Natural killer cell treated with Interleukin-12 subunit alpha and Interleukin-12 subunit beta and Interleukin-15 and Interleukin-18, amount 100 ng/mL, for 72 hours (primary cell): ENCODE results near the gene APOC1. TPM values are rescaled to one million over a fixed set of nuclear protein-coding genes. Genes with fewer than 3 reads are reported as not detected.
"Not testable (repeated sequence)": the region's sequence is repeated elsewhere in the genome, so short reads cannot be mapped to it uniquely, and the experiment has no call there.

Experiments used
- ATAC-seq, 2 donors: fragments of 150-1000 bp; cut with Tn5 transposase in 1 of 2; sonication (Bioruptor Pico), chemical (Tn5 transposase) in 1 of 2; 2 replicates each; pipeline ENCODE4 v1.10.0; 2021
- DNase-seq: peaks from one replicate; pipeline ENCODE4 v3.0.0; 2022; ENCODE audit warnings: low spot score
- H3K27ac Mint-ChIP-seq, 2 donors: 1 replicate in 1 of 2; 2 replicates in 1 of 2; pipeline ENCODE4 v1.8.0; 2022; ENCODE audit warnings: mixed read lengths in 2 of 2, mild to moderate bottlenecking in 1 of 2, moderate library complexity in 1 of 2
- H3K27me3 Mint-ChIP-seq, 2 donors: 1 replicate in 1 of 2; 2 replicates in 1 of 2; pipeline ENCODE4 v1.8.0; 2022; ENCODE audit warnings: mixed read lengths in 2 of 2
- H3K36me3 Mint-ChIP-seq: one replicate; pipeline ENCODE4 v1.8.0; 2022; ENCODE audit warnings: mixed read lengths
- H3K4me1 Mint-ChIP-seq, 2 donors: 1 replicate in 1 of 2; 2 replicates in 1 of 2; pipeline ENCODE4 v1.8.0; 2022; ENCODE audit warnings: low read depth in 2 of 2, mixed read lengths in 2 of 2, mild to moderate bottlenecking in 1 of 2
- H3K4me3 Mint-ChIP-seq: one replicate; pipeline ENCODE4 v1.8.0; 2022; ENCODE audit warnings: mixed read lengths
- H3K9me3 Mint-ChIP-seq: 2 replicates; pipeline ENCODE4 v1.8.0; 2022; ENCODE audit warnings: mixed read lengths
- total RNA-seq, 2 donors: library from RNA; stranded (reverse); gene quantifications; one replicate each; pipeline ENCODE4 v1.2.3, GENCODE V29; 2022

The APOC1 gene
- total RNA-seq, 2 donors from 2014 or later = not detected

- H3K27ac Mint-ChIP-seq = no peak overlapping the region
- no peaks in the 10 kb centered on the region for H3K27me3 Mint-ChIP-seq
- DNase-seq (no peak), ATAC-seq (no peak)
- H3K4me3 Mint-ChIP-seq = no peak overlapping the region
- peaks cover 9% of the 10 kb centered on the region for H3K36me3 Mint-ChIP-seq
- no peaks in the 10 kb centered on the region for H3K9me3 Mint-ChIP-seq
- H3K4me1 Mint-ChIP-seq = peaks cover 25 to 28% of the 10 kb centered on the region in 2 donors
Measured at GRCh38 chr19:44894946-44895345, 19.5 kb upstream of the APOC1 start.

GRCh38 chr19:44897835-44898234, 16.6 kb upstream of the APOC1 start:
- peaks cover 4% of the 10 kb centered on the region for H3K36me3 Mint-ChIP-seq

GRCh38 chr19:44900328-44901244, 13.8 kb upstream of the APOC1 start:
- H3K27ac Mint-ChIP-seq = no peak overlapping the region

More at GRCh38 chr19:44897835-44898234, 16.6 kb upstream of the APOC1 start:
- Mint-ChIP-seq H3K4me1 (peaks cover 5 to 7% of the 10 kb centered on the region in 2 donors), H3K9me3 (no peaks in the 10 kb centered on the region), H3K27ac (no peak overlapping the region), H3K27me3 (no peaks in the 10 kb centered on the region), H3K4me3 (no peak overlapping the region)
- ATAC-seq (no peak), DNase-seq (no peak)

GRCh38 chr19:44903216-44903601, 11.2 kb upstream of the APOC1 start:
- no peak overlapping the region for H3K27ac Mint-ChIP-seq
- no peak for DNase-seq
- no peak overlapping the region for H3K4me3 Mint-ChIP-seq
- H3K36me3 Mint-ChIP-seq = no peaks in the 10 kb centered on the region
- peaks cover 8% of the 10 kb centered on the region in 2 donors for H3K27me3 Mint-ChIP-seq
- no peaks in the 10 kb centered on the region for H3K9me3 Mint-ChIP-seq
- no peak for ATAC-seq
- H3K4me1 Mint-ChIP-seq = peaks cover 4 to 6% of the 10 kb centered on the region in 2 donors

More at GRCh38 chr19:44900328-44901244, 13.8 kb upstream of the APOC1 start:
- Mint-ChIP-seq H3K36me3 (peaks cover 4% of the 10 kb centered on the region), H3K4me1 (no peaks in the 10 kb centered on the region), H3K9me3 (no peaks in the 10 kb centered on the region), H3K27me3 (no peaks in the 10 kb centered on the region), H3K4me3 (no peak overlapping the region)
- DNase-seq = no peak
- no peak for ATAC-seq

- ATAC-seq (peak; percentile 55 to 59), DNase-seq (peak; percentile 78)
- Mint-ChIP-seq H3K36me3 (no peaks in the 10 kb centered on the region), H3K27me3 (peaks cover 8% of the 10 kb centered on the region in 2 donors), H3K4me1 (peaks cover 4 to 6% of the 10 kb centered on the region in 2 donors), H3K9me3 (no peaks in the 10 kb centered on the region), H3K4me3 (no peak overlapping the region), H3K27ac (no peak overlapping the region)
Measured at GRCh38 chr19:44903602-44904425, 10.6 kb upstream of the APOC1 start.

GRCh38 chr19:44904426-44904994, 9.9 kb upstream of the APOC1 start:
- Mint-ChIP-seq H3K27me3 (peaks cover 8% of the 10 kb centered on the region in 2 donors), H3K9me3 (no peaks in the 10 kb centered on the region), H3K36me3 (no peaks in the 10 kb centered on the region), H3K4me3 (no peak overlapping the region), H3K4me1 (peaks cover 4 to 6% of the 10 kb centered on the region in 2 donors), H3K27ac (no peak overlapping the region)
- DNase-seq (no peak), ATAC-seq (no peak)

- no peak within 1 kb of the TSS for H3K27ac Mint-ChIP-seq
- no peak within 1 kb of the TSS for H3K4me3 Mint-ChIP-seq
- DNase-seq (no peak), ATAC-seq (no peak)
- H3K9me3 Mint-ChIP-seq = no peaks in the 10 kb centered on the region
- H3K27me3 Mint-ChIP-seq = peaks cover 8% of the 10 kb centered on the region in 2 donors
- H3K4me1 Mint-ChIP-seq = peaks cover 4 to 6% of the 10 kb centered on the region in 2 donors
- H3K36me3 Mint-ChIP-seq = no peaks in the 10 kb centered on the region
Measured at GRCh38 chr19:44905437-44906160, 8.8 kb upstream of the APOC1 start, which contains the start of gene APOE. APOE (plus strand) TSS chr19:44905796; CDS start chr19:44906625, 829 bp downstream.

- DNase-seq (no peak), ATAC-seq (no peak)
- Mint-ChIP-seq H3K27ac (no peak overlapping the region), H3K9me3 (no peaks in the 10 kb centered on the region), H3K4me1 (peaks cover 4 to 6% of the 10 kb centered on the region in 2 donors), H3K27me3 (peaks cover 8 to 14% of the 10 kb centered on the region in 2 donors), H3K4me3 (no peak overlapping the region), H3K36me3 (no peaks in the 10 kb centered on the region)
Measured at GRCh38 chr19:44907613-44908012, 6.8 kb upstream of the APOC1 start.

- Mint-ChIP-seq H3K4me3 (no peak overlapping the region), H3K27me3 (peaks cover 8 to 16% of the 10 kb centered on the region in 2 donors), H3K27ac (no peak overlapping the region), H3K36me3 (no peaks in the 10 kb centered on the region), H3K9me3 (no peaks in the 10 kb centered on the region), H3K4me1 (peaks cover 4 to 6% of the 10 kb centered on the region in 2 donors)
- no peak for ATAC-seq
- DNase-seq = no peak
Measured at GRCh38 chr19:44908074-44908835, 6.2 kb upstream of the APOC1 start.

- Mint-ChIP-seq H3K27ac (no peak overlapping the region), H3K4me3 (no peak overlapping the region), H3K27me3 (peaks cover 14 to 18% of the 10 kb centered on the region in 2 donors), H3K9me3 (no peaks in the 10 kb centered on the region), H3K4me1 (peaks cover 4 to 6% of the 10 kb centered on the region in 2 donors), H3K36me3 (no peaks in the 10 kb centered on the region)
- no peak for DNase-seq
- ATAC-seq = no peak
Measured at GRCh38 chr19:44908836-44909261, 5.6 kb upstream of the APOC1 start.

GRCh38 chr19:44909775-44910174, 4.6 kb upstream of the APOC1 start:
- DNase-seq = no peak
- no peak for ATAC-seq
- Mint-ChIP-seq H3K36me3 (no peaks in the 10 kb centered on the region), H3K27ac (no peak overlapping the region), H3K4me3 (no peak overlapping the region), H3K9me3 (no peaks in the 10 kb centered on the region), H3K4me1 (peaks cover 7 to 11% of the 10 kb centered on the region in 2 donors), H3K27me3 (peaks cover 20 to 22% of the 10 kb centered on the region in 2 donors)

GRCh38 chr19:44911896-44912295, 2.5 kb upstream of the APOC1 start:
- H3K4me3 Mint-ChIP-seq, DNase-seq, H3K27ac Mint-ChIP-seq, H3K36me3 Mint-ChIP-seq, H3K9me3 Mint-ChIP-seq, ATAC-seq, H3K4me1 Mint-ChIP-seq: not testable (repeated sequence)
- peaks cover 12 to 15% of the 10 kb centered on the region in 2 donors for H3K27me3 Mint-ChIP-seq
